ENCODE measurements around the gene DPP10.

Gene DPP10

DNA sequence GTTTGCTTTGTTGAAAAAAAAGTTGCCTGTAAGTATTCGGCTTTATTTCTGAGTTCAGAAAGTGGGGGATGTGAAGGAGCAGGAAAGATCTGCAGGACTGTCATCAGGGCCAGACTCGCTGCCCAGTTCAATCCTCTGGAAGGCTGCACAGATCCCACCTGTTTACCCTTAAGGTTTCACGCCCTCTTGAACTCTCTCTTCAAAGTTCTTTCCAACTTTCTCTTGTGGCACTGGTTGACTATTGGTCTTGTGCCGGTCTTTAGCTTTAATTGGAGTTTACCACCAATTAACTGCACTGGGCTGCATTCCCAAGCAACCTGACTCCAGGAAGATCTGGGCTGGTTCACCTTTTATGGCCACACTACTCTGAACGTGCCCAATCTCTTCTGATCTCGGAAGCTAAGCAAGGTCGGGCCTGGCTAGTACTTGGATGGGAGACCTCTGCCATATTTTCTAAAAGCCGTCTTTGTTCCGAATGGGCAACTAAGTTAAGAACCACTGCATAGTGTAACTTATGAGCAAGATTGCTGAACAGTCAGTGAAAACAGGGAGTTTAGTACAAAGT lies 495.0 kb downstream of the DPP10 start:
- no peak for TF ChIP-seq TCF12 (IDR thresholded peaks at IDR 0.05; ENCODE audit: low read depth)
- no peak for TF ChIP-seq EGR1 (IDR thresholded peaks at IDR 0.05)
- TF ChIP-seq, protein P1, sequence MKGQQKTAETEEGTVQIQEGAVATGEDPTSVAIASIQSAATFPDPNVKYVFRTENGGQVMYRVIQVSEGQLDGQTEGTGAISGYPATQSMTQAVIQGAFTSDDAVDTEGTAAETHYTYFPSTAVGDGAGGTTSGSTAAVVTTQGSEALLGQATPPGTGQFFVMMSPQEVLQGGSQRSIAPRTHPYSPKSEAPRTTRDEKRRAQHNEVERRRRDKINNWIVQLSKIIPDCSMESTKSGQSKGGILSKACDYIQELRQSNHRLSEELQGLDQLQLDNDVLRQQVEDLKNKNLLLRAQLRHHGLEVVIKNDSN (IDR thresholded peaks at IDR 0.05): no peak
- no peak for TF ChIP-seq TEAD4 (IDR thresholded peaks at IDR 0.05)
- no peak for TF ChIP-seq CREB1 (IDR thresholded peaks at IDR 0.05; ENCODE audit: low read depth)
- no peak for TF ChIP-seq TAF1 (IDR thresholded peaks at IDR 0.05; ENCODE audit: low read depth)
- TF ChIP-seq, protein P2, sequence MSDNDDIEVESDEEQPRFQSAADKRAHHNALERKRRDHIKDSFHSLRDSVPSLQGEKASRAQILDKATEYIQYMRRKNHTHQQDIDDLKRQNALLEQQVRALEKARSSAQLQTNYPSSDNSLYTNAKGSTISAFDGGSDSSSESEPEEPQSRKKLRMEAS (IDR thresholded peaks at IDR 0.05): no peak
- TF ChIP-seq FOXM1 (IDR thresholded peaks at IDR 0.05; ENCODE audit: borderline replicate concordance, low read depth): no peak
- TF ChIP-seq, protein P3, sequence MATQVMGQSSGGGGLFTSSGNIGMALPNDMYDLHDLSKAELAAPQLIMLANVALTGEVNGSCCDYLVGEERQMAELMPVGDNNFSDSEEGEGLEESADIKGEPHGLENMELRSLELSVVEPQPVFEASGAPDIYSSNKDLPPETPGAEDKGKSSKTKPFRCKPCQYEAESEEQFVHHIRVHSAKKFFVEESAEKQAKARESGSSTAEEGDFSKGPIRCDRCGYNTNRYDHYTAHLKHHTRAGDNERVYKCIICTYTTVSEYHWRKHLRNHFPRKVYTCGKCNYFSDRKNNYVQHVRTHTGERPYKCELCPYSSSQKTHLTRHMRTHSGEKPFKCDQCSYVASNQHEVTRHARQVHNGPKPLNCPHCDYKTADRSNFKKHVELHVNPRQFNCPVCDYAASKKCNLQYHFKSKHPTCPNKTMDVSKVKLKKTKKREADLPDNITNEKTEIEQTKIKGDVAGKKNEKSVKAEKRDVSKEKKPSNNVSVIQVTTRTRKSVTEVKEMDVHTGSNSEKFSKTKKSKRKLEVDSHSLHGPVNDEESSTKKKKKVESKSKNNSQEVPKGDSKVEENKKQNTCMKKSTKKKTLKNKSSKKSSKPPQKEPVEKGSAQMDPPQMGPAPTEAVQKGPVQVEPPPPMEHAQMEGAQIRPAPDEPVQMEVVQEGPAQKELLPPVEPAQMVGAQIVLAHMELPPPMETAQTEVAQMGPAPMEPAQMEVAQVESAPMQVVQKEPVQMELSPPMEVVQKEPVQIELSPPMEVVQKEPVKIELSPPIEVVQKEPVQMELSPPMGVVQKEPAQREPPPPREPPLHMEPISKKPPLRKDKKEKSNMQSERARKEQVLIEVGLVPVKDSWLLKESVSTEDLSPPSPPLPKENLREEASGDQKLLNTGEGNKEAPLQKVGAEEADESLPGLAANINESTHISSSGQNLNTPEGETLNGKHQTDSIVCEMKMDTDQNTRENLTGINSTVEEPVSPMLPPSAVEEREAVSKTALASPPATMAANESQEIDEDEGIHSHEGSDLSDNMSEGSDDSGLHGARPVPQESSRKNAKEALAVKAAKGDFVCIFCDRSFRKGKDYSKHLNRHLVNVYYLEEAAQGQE (IDR thresholded peaks at IDR 0.05; ENCODE audit: low read depth): no peak
- no peak for TF ChIP-seq YY1 (IDR thresholded peaks at IDR 0.05; ENCODE audit: low read depth)
- no peak for TF ChIP-seq CEBPB (IDR thresholded peaks at IDR 0.05)
- no peak for TF ChIP-seq ZBTB7A (IDR thresholded peaks at IDR 0.05; ENCODE audit: low read depth)
- TF ChIP-seq RAD21 (IDR thresholded peaks at IDR 0.05; ENCODE audit: low read depth): no peak
- no peak for TF ChIP-seq NFIC (IDR thresholded peaks at IDR 0.05)
- TF ChIP-seq EP300 (IDR thresholded peaks at IDR 0.05; ENCODE audit: borderline replicate concordance): no peak

DNA sequence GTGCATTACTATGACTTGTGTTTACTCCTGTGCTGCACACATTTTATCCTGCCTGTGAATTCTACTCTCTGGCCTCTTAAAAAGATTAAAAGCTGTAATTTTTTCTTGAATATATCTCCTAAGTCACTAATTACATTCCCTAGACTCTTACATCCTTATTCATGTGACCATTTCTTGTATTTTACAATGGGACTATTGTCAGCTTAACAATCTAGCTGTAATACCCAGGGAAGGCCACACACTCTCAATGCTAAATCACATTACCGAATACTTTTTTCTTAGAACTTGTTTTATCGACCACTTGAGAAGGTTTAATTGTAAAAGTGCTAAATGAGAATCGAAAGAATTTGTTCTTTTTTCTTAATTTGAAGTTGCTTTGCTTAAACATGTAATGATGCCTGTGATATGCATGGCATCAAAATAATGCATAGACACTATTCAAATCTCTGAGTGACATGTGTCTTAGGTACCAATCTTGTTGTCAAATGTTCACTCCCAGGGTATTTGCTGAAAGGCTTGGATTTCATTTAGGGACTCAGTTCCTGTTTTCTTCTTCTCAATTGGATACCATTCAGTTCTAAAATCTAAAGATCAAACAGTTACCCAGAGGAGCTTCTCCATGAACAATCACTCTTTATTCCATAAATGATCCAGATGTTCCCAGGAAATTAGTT lies 498.5 kb downstream of the DPP10 start:
- no peak for TF ChIP-seq EP300 (IDR thresholded peaks at IDR 0.05; ENCODE audit: borderline replicate concordance)
- no peak for TF ChIP-seq ZBTB7A (IDR thresholded peaks at IDR 0.05; ENCODE audit: low read depth)
- TF ChIP-seq, protein P2 (IDR thresholded peaks at IDR 0.05): no peak
- no peak for TF ChIP-seq RAD21 (IDR thresholded peaks at IDR 0.05; ENCODE audit: low read depth)
- no peak for TF ChIP-seq EGR1 (IDR thresholded peaks at IDR 0.05)
- no peak for TF ChIP-seq CREB1 (IDR thresholded peaks at IDR 0.05; ENCODE audit: low read depth)
- no peak for TF ChIP-seq CEBPB (IDR thresholded peaks at IDR 0.05)
- no peak for TF ChIP-seq YY1 (IDR thresholded peaks at IDR 0.05; ENCODE audit: low read depth)
- TF ChIP-seq TEAD4 (IDR thresholded peaks at IDR 0.05): no peak
- TF ChIP-seq TAF1 (IDR thresholded peaks at IDR 0.05; ENCODE audit: low read depth): no peak
- TF ChIP-seq, protein P1 (IDR thresholded peaks at IDR 0.05): no peak
- no peak for TF ChIP-seq NFIC (IDR thresholded peaks at IDR 0.05)
- no peak for TF ChIP-seq FOXM1 (IDR thresholded peaks at IDR 0.05; ENCODE audit: borderline replicate concordance, low read depth)
- TF ChIP-seq, protein P3 (IDR thresholded peaks at IDR 0.05; ENCODE audit: low read depth): no peak
- no peak for TF ChIP-seq TCF12 (IDR thresholded peaks at IDR 0.05; ENCODE audit: low read depth)

DNA sequence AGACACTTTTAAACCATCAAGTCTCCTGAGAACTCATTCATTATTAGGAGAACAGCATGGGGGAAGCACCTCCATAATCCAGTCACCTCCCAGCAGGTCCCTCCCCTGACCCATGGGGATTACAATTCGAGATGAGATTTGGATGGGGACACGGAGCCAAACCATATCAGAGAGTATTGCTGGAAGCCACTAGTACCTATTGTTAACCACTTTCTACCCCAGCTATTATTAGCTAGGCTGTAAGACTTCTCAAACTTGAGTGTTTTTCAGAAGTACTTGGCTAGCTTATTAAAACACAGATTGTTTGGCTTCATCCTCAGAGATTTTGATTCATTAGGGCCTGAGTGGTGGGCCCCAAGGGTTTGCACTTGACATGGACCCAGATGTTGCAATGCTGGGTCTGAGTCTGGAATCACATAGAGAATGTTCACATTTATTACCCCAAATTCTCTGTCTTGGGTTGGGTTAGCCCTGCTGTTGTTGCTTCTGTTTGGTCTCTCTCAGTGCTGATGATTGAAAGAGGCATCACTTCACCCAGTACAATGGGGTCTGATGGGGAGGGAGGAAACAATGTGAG lies 506.9 kb downstream of the DPP10 start:
- TF ChIP-seq TAF1 (IDR thresholded peaks at IDR 0.05; ENCODE audit: low read depth): no peak
- TF ChIP-seq CEBPB (IDR thresholded peaks at IDR 0.05): no peak
- no peak for TF ChIP-seq CREB1 (IDR thresholded peaks at IDR 0.05; ENCODE audit: low read depth)
- TF ChIP-seq, protein P1 (IDR thresholded peaks at IDR 0.05): no peak
- no peak for TF ChIP-seq ZBTB7A (IDR thresholded peaks at IDR 0.05; ENCODE audit: low read depth)
- TF ChIP-seq FOXM1 (IDR thresholded peaks at IDR 0.05; ENCODE audit: borderline replicate concordance, low read depth): no peak
- no peak for TF ChIP-seq EP300 (IDR thresholded peaks at IDR 0.05; ENCODE audit: borderline replicate concordance)
- TF ChIP-seq NFIC (IDR thresholded peaks at IDR 0.05): no peak
- TF ChIP-seq TCF12 (IDR thresholded peaks at IDR 0.05; ENCODE audit: low read depth): no peak
- TF ChIP-seq RAD21 (IDR thresholded peaks at IDR 0.05; ENCODE audit: low read depth): no peak
- TF ChIP-seq, protein P2 (IDR thresholded peaks at IDR 0.05): no peak
- TF ChIP-seq YY1 (IDR thresholded peaks at IDR 0.05; ENCODE audit: low read depth): no peak
- no peak for TF ChIP-seq EGR1 (IDR thresholded peaks at IDR 0.05)
- TF ChIP-seq TEAD4 (IDR thresholded peaks at IDR 0.05): no peak
- TF ChIP-seq, protein P3 (IDR thresholded peaks at IDR 0.05; ENCODE audit: low read depth): no peak

All from Ishikawa (cell line).